CD14-positive monocyte (primary cell): ENCODE results near the gene CCT8L2. TPM values are rescaled to one million over a fixed set of nuclear protein-coding genes. Genes with fewer than 3 reads are reported as not detected.
"Not testable (repeated sequence)": the region's sequence is repeated elsewhere in the genome, so short reads cannot be mapped to it uniquely, and the experiment has no call there.

Experiments
- DNase-seq, 3 donors: peaks; one replicate each; pipeline ENCODE4 v3.0.0-alpha.2; 2011 to 2022
- H2AFZ ChIP-seq: 2 replicates; pipeline ENCODE4 v1.6.0; 2012; ENCODE audit warnings: mild to moderate bottlenecking, low read depth, low read length, inconsistent platforms; ENCODE audit not compliant: insufficient read depth, poor library complexity, severe bottlenecking
- H3K27ac ChIP-seq, 2 donors: 1 replicate in 1 of 2; 2 replicates in 1 of 2; pipeline ENCODE4 v1.5.1; 2012 to 2013; ENCODE audit warnings: low read length in 2 of 2, control low read depth in 1 of 2, inconsistent platforms in 1 of 2, low read depth in 1 of 2, mild to moderate bottlenecking in 1 of 2
- H3K27me3 ChIP-seq, 2 donors: one replicate each; pipeline versions ENCODE4 v1.6.0 to v1.6.1; 2011 to 2013; ENCODE audit warnings: low read length in 2 of 2; ENCODE audit not compliant: control insufficient read depth in 2 of 2, insufficient read depth in 2 of 2
- H3K36me3 ChIP-seq, 2 donors: replicated peaks in 1 of 2; 1 replicate in 1 of 2; 2 replicates in 1 of 2; pipeline versions ENCODE4 v1.5.1 to v1.6.1; 2012 to 2013; ENCODE audit warnings: low read length in 2 of 2, control low read depth in 1 of 2, inconsistent platforms in 1 of 2, mild to moderate bottlenecking in 1 of 2; ENCODE audit not compliant: insufficient read depth in 2 of 2, control insufficient read depth in 1 of 2
- H3K4me1 ChIP-seq, 2 donors: 1 replicate in 1 of 2; 2 replicates in 1 of 2; pipeline versions ENCODE4 v1.5.1 to v1.6.1; 2012 to 2013; ENCODE audit warnings: low read length in 2 of 2, control low read depth in 1 of 2, inconsistent platforms in 1 of 2, mild to moderate bottlenecking in 1 of 2, moderate library complexity in 1 of 2; ENCODE audit not compliant: insufficient read depth in 2 of 2, control insufficient read depth in 1 of 2
- H3K4me2 ChIP-seq: replicated peaks from 2 replicates; pipeline ENCODE3; 2012; ENCODE audit warnings: low read length, moderate library complexity, mild to moderate bottlenecking; ENCODE audit not compliant: poor library complexity, severe bottlenecking; ENCODE audit errors: extremely low read depth
- H3K4me3 ChIP-seq, 3 experiments: fragments of 200-600 bp in 1 of 3; sonication (generic) in 1 of 3; replicated peaks in 1 of 3; 1 replicate in 2 of 3; 2 replicates in 1 of 3; pipeline ENCODE4 v1.5.1; 2011 to 2013; ENCODE audit warnings: low read length in 3 of 3, mild to moderate bottlenecking in 3 of 3, control low read depth in 2 of 3, low read depth in 2 of 3, inconsistent platforms in 1 of 3, moderate library complexity in 1 of 3
- H3K79me2 ChIP-seq: 2 replicates; pipeline ENCODE4 v1.6.0; 2012; ENCODE audit warnings: mild to moderate bottlenecking, control low read depth, inconsistent platforms, low read length, moderate library complexity; ENCODE audit not compliant: insufficient read depth
- H3K9ac ChIP-seq: 2 replicates; pipeline ENCODE4 v1.6.0; 2017; ENCODE audit warnings: low read length, mild to moderate bottlenecking; ENCODE audit not compliant: insufficient read depth, poor library complexity, severe bottlenecking
- H3K9me3 ChIP-seq, 2 donors: replicated peaks in 1 of 2; 1 replicate in 1 of 2; 2 replicates in 1 of 2; pipeline versions ENCODE4 v1.5.1 to v1.6.1; 2012 to 2013; ENCODE audit warnings: low read length in 2 of 2, control low read depth in 1 of 2; ENCODE audit not compliant: control insufficient read depth in 1 of 2, insufficient read depth in 1 of 2
- H4K20me1 ChIP-seq: 2 replicates; pipeline ENCODE4 v1.6.0; 2012; ENCODE audit warnings: mild to moderate bottlenecking, low read length, control low read depth, moderate library complexity; ENCODE audit not compliant: insufficient read depth
- H3K27ac Mint-ChIP-seq, 7 donors: one replicate each; pipeline ENCODE4 v1.8.0; 2020; ENCODE audit warnings: mild to moderate bottlenecking in 7 of 7, mixed read lengths in 7 of 7, moderate library complexity in 6 of 7, inconsistent platforms in 2 of 7
- H3K27me3 Mint-ChIP-seq, 3 donors: one replicate each; pipeline ENCODE4 v1.8.0; 2021 to 2022; ENCODE audit warnings: low read depth in 3 of 3, mild to moderate bottlenecking in 3 of 3, mixed read lengths in 3 of 3, moderate library complexity in 3 of 3, inconsistent platforms in 1 of 3
- H3K36me3 Mint-ChIP-seq, 2 donors: one replicate each; pipeline ENCODE4 v1.8.0; 2020; ENCODE audit warnings: mixed read lengths in 2 of 2, inconsistent platforms in 1 of 2, mild to moderate bottlenecking in 1 of 2
- H3K4me1 Mint-ChIP-seq: one replicate; pipeline ENCODE4 v1.8.0; 2020; ENCODE audit warnings: mild to moderate bottlenecking, mixed read lengths
- H3K4me3 Mint-ChIP-seq, 2 donors: one replicate each; pipeline ENCODE4 v1.8.0; 2020; ENCODE audit warnings: mild to moderate bottlenecking in 2 of 2, mixed read lengths in 2 of 2, moderate library complexity in 1 of 2
- H3K9me3 Mint-ChIP-seq, 7 donors: one replicate each; pipeline ENCODE4 v1.8.0; 2020 to 2022; ENCODE audit warnings: mixed read lengths in 7 of 7, mild to moderate bottlenecking in 6 of 7, moderate library complexity in 6 of 7, inconsistent platforms in 2 of 7
- WGBS: methylation state at CpG from one replicate; pipeline ENCODE4 v1.1.5; 2013; ENCODE audit warnings: missing lambda C conversion rate; ENCODE audit not compliant: insufficient coverage; 5-methylcytosine and 5-hydroxymethylcytosine counted together
- intact Hi-C, 2 donors: fragments of 100-400 bp; cut with micrococcal nuclease; formaldehyde crosslinking; loops; one replicate each; pipeline versions ENCODE4 v1.15.0 to v1.15.1; 2023
- polyA plus RNA-seq, 3 donors: library from polyadenylated mRNA; depleted of rRNA in 1 of 3; unstranded in 2 of 3; stranded (reverse) in 1 of 3; fragments of 300-500 nt in 2 of 3; fragments of >200 nt in 1 of 3; fragmentation: Illumina TruSeq in 2 of 3; gene quantifications; 1 replicate in 2 of 3; 2 replicates in 1 of 3; pipeline ENCODE4 v1.2.3, GENCODE V29; 2012 to 2021
- TF ChIP-seq, protein P1 (sequence below): fragments of 200-600 bp; IDR thresholded peaks from one replicate; pipeline ENCODE4 v1.8.0; 2022; ENCODE audit warnings: antibody characterized with exemption, mild to moderate bottlenecking

The CCT8L2 gene
- polyA plus RNA-seq, 3 donors = not detected

- Histone ChIP-seq H3K4me2 (peak overlapping the region; percentile 61), H3K4me1 (peaks cover 14% of the 10 kb centered on the region in 2 donors), H3K36me3 (no peaks in the 10 kb centered on the region), H3K27ac (no peak overlapping the region), H3K9ac (peak overlapping the region; percentile 43), H4K20me1 (peaks cover 4% of the 10 kb centered on the region), H3K27me3 (peaks cover 42 to 65% of the 10 kb centered on the region in 2 donors), H3K79me2 (no peaks in the 10 kb centered on the region), H2AFZ (peak overlapping the region; percentile 53), H3K4me3 (peak overlapping the region; percentile 28 to 62 (median 38)), H3K9me3 (peaks cover 0 to 7% of the 10 kb centered on the region in 2 donors)
- Mint-ChIP-seq H3K27me3 (peaks cover 59 to 85% (median 74%) of the 10 kb centered on the region in 3 donors), H3K4me1 (peaks cover 26% of the 10 kb centered on the region), H3K27ac (peak overlapping the region in 1 of 7 donors; percentile 25), H3K9me3 (peaks cover 0 to 24% (median 13%) of the 10 kb centered on the region in 7 donors), H3K4me3 (peak overlapping the region; percentile 71 to 78), H3K36me3 (peaks cover 0 to 15% of the 10 kb centered on the region in 2 donors)
- under 1% methylated on average over 80 of the region's 100 CpGs for WGBS
- intact Hi-C loops = no loop called here
- TF ChIP-seq, protein P1, sequence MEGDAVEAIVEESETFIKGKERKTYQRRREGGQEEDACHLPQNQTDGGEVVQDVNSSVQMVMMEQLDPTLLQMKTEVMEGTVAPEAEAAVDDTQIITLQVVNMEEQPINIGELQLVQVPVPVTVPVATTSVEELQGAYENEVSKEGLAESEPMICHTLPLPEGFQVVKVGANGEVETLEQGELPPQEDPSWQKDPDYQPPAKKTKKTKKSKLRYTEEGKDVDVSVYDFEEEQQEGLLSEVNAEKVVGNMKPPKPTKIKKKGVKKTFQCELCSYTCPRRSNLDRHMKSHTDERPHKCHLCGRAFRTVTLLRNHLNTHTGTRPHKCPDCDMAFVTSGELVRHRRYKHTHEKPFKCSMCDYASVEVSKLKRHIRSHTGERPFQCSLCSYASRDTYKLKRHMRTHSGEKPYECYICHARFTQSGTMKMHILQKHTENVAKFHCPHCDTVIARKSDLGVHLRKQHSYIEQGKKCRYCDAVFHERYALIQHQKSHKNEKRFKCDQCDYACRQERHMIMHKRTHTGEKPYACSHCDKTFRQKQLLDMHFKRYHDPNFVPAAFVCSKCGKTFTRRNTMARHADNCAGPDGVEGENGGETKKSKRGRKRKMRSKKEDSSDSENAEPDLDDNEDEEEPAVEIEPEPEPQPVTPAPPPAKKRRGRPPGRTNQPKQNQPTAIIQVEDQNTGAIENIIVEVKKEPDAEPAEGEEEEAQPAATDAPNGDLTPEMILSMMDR = no peak
- peak; percentile 14 to 40 (median 27) for DNase-seq
These were observed 9.0 kb upstream of the CCT8L2 start for GRCh38 chr22:16601437-16602223.

DNA sequence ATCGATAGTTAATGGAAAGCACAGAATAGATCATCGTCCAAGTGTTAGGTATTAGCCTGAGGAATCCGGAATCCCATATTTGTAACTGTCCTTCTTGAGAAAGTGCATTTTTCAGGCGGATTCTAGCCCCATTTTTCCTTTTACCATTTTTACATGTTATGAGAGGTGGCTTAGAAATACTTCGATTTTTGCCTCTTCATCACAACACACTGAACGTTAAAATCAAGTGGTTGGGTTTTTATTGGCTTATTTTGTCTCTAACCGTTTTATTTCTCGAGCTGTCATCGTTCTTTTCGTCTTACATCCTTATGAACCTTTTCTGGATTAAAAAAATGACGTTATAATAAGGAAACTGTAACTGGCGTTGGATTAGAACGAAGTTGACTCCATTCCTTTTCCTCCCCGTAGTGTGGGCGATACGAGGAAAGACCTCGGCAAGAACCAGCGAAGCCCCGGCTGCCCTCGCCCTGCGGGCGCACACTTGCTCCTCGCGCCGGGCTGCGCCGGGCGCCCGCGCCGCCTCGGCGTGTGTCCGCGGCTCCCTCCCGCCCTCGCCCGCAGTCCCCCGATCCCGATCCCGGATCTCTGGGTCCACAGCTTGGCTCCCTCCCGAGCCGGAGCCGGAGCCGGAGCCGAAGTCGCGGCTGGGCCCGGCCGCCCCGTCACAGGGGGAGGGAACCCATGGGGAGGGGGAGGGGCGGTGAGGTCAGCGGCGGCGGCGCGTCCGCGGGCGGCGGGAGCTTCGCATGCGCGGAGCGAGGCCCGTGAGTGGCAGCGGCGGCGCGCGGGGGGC is 8.2 kb upstream of the CCT8L2 start:
- Mint-ChIP-seq H3K27me3 (peaks cover 59 to 87% (median 70%) of the 10 kb centered on the region in 3 donors), H3K4me1 (peaks cover 26% of the 10 kb centered on the region), H3K9me3 (peaks cover 0 to 24% (median 13%) of the 10 kb centered on the region in 7 donors), H3K36me3 (peaks cover 0 to 15% of the 10 kb centered on the region in 2 donors), H3K4me3 (peak overlapping the region; percentile 67 to 87)
- Histone ChIP-seq H3K4me2 (peak overlapping the region; percentile 61), H3K9ac (peak overlapping the region; percentile 40), H3K27me3 (peaks cover 42 to 65% of the 10 kb centered on the region in 2 donors), H2AFZ (peak overlapping the region; percentile 64), H3K4me1 (peaks cover 14% of the 10 kb centered on the region in 2 donors), H3K4me3 (peak overlapping the region in 2 of 3 experiments; percentile 24 to 56)
- H4K20me1 ChIP-seq, H3K36me3 ChIP-seq, H3K79me2 ChIP-seq, H3K27ac ChIP-seq, intact Hi-C loops, H3K9me3 ChIP-seq, H3K27ac Mint-ChIP-seq: not testable (repeated sequence)
- DNase-seq = peak; percentile 52 to 71 (median 71)
- under 1% methylated on average over 53 of the region's 71 CpGs for WGBS

DNA sequence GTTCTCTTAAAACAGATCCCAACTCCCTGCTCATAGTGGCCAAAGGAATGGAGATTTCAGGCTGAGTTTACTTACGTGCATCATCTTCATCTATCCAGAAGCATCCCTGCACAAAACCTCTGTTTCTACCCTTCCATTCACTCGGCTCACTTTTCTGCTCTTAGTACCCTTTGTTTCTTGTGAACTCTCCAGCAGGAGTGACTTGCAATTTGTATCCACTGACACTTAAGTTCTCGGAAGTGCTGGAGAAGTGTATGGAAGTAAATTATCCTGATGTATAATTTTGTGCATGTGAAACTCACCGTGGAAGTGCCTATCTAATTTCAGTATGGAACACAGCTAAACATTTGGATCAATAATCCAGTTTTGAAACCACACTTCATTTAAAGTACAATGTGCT is 7.0 kb upstream of the CCT8L2 start:
- DNase-seq, H3K79me2 ChIP-seq, H3K36me3 ChIP-seq, H3K27ac ChIP-seq, H4K20me1 ChIP-seq, H3K4me3 ChIP-seq, H3K27ac Mint-ChIP-seq, H3K4me2 ChIP-seq, intact Hi-C loops, H3K9ac ChIP-seq, H3K9me3 ChIP-seq, H2AFZ ChIP-seq: not testable (repeated sequence)
- peaks cover 54 to 87% (median 64%) of the 10 kb centered on the region in 3 donors for H3K27me3 Mint-ChIP-seq
- Histone ChIP-seq H3K4me1 (peaks cover 14% of the 10 kb centered on the region in 2 donors), H3K27me3 (peaks cover 37 to 54% of the 10 kb centered on the region in 2 donors)
- 0% methylated on average over 2 of the region's 4 CpGs for WGBS
- H3K9me3 Mint-ChIP-seq = peaks cover 0 to 25% (median 13%) of the 10 kb centered on the region in 7 donors
- peaks cover 0 to 15% of the 10 kb centered on the region in 2 donors for H3K36me3 Mint-ChIP-seq
- peak overlapping the region in 1 of 2 donors; percentile 52 for H3K4me3 Mint-ChIP-seq
- H3K4me1 Mint-ChIP-seq = peaks cover 26% of the 10 kb centered on the region
